ES-I3 (cell line): ENCODE measurements around the gene TENM3.
A peak's percentile ranks its signal among the peaks of the same experiment; 100 is the strongest.

Experiments
- H3K36me3 ChIP-seq: 2 replicates; pipeline ENCODE4 v1.6.1; 2013; ENCODE audit warnings: mild to moderate bottlenecking, low read length, control low read depth, moderate library complexity; ENCODE audit not compliant: insufficient read depth
- H3K4me1 ChIP-seq: 2 replicates; pipeline ENCODE4 v1.6.1; 2013; ENCODE audit warnings: mild to moderate bottlenecking, control low read depth, low read length; ENCODE audit not compliant: insufficient read depth
- H3K9ac ChIP-seq: 2 replicates; pipeline ENCODE4 v1.6.1; 2013; ENCODE audit warnings: low read depth, mild to moderate bottlenecking, low read length, moderate library complexity
- H3K9me3 ChIP-seq: 2 replicates; pipeline ENCODE4 v1.6.1; 2013; ENCODE audit warnings: mild to moderate bottlenecking, low read length, moderate library complexity; ENCODE audit not compliant: control insufficient read depth, insufficient read depth

Gene TENM3

DNA sequence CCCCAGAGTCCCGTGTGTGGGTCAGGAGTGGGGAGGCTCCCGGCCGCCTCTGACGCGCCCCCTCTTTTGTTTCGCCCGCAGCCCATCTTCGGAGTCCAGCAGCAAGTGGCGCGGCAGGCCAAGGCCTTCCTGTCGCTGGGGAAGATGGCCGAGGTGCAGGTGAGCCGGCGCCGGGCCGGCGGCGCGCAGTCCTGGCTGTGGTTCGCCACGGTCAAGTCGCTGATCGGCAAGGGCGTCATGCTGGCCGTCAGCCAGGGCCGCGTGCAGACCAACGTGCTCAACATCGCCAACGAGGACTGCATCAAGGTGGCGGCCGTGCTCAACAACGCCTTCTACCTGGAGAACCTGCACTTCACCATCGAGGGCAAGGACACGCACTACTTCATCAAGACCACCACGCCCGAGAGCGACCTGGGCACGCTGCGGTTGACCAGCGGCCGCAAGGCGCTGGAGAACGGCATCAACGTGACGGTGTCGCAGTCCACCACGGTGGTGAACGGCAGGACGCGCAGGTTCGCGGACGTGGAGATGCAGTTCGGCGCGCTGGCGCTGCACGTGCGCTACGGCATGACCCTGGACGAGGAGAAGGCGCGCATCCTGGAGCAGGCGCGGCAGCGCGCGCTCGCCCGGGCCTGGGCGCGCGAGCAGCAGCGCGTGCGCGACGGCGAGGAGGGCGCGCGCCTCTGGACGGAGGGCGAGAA is 556.5 kb downstream of the TENM3 start:
- H3K9me3 ChIP-seq: no peaks in the 10 kb centered on the region; the same call in 1 of the 2 replicates

DNA sequence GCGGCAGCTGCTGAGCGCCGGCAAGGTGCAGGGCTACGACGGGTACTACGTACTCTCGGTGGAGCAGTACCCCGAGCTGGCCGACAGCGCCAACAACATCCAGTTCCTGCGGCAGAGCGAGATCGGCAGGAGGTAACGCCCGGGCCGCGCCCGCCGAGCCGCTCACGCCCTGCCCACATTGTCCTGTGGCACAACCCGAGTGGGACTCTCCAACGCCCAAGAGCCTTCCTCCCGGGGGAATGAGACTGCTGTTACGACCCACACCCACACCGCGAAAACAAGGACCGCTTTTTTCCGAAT is 557.0 kb downstream of the TENM3 start:
- H3K36me3 ChIP-seq: no peaks in the 10 kb centered on the region; the same call in none of the 2 replicates
- no peaks in the 10 kb centered on the region; the same call in 1 of the 2 replicates for H3K9me3 ChIP-seq
- H3K9ac ChIP-seq: no peak overlapping the region
- H3K4me1 ChIP-seq: no peaks in the 10 kb centered on the region; the same call in 1 of the 2 replicates

More for the DNA sequence above, 556.5 kb downstream of the TENM3 start:
- no peaks in the 10 kb centered on the region; the same call in 1 of the 2 replicates for H3K4me1 ChIP-seq
- H3K9ac ChIP-seq: no peak overlapping the region
- H3K36me3 ChIP-seq: no peaks in the 10 kb centered on the region; the same call in none of the 2 replicates

DNA sequence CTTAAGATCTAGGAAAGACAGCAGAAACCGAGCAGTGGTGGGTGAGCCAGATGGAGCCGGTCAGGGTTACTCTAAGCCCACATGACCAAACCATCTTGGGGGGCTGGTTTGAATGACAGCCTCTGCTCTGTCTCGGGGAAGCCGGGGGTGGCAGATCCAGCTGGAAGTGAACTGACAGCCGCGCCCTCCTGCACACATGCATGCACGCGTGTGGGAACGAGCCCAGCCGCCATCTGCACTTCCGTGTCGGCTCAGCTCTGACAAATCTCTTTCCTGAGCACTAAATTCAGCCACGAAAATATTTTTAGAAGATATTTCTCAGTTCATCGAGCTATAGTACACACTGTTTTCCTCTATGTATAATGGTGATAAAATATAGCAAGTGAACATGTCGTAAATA is 558.4 kb downstream of the TENM3 start:
- H3K9ac ChIP-seq: no peak overlapping the region

DNA sequence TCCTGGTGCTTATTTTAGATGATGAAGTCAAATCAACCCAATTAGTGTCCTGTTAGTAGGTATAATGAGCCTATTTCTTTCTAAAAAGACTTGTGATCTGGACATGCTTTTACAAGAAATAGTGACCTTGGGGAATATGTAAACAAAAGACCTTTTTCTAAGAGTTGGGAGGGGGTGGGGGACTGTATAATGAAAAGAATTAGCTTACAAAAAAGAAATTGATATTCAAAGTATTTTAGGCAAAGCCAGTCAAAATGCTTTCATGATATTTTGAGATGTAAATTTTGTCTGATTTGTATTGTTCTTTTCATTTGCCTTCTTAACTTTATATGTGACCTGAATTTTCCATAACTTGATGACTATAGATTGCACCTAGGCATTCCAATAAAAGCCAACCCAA is 559.4 kb downstream of the TENM3 start:
- H3K9me3 ChIP-seq: no peaks in the 10 kb centered on the region; the same call in 1 of the 2 replicates
- no peak overlapping the region for H3K9ac ChIP-seq
- H3K36me3 ChIP-seq: no peaks in the 10 kb centered on the region; the same call in 1 of the 2 replicates
- H3K4me1 ChIP-seq: no peaks in the 10 kb centered on the region; the same call in 1 of the 2 replicates

More for the DNA sequence above, 558.4 kb downstream of the TENM3 start:
- Histone ChIP-seq H3K9me3 (no peaks in the 10 kb centered on the region; the same call in 1 of the 2 replicates), H3K36me3 (no peaks in the 10 kb centered on the region; the same call in none of the 2 replicates), H3K4me1 (no peaks in the 10 kb centered on the region; the same call in 1 of the 2 replicates)

DNA sequence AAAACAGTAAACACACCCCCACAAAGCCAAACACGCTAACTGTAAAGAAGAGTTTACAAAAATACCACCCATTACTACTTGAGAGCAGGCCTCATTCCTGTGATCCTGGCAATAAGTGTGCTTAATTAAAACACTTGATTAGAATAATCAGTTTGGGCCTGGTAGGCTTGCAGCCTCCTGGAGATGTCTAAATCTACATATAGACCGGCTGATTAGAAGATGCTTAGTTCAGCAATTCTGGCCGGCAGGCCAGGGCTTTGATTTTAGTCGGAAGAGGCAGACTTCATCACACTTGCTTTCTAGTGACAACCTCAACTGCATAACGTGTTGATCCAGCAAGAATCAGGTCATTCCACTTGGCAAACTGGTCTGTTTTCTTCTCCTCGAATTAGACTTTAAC is 560.0 kb downstream of the TENM3 start:
- Histone ChIP-seq H3K9me3 (no peaks in the 10 kb centered on the region; the same call in 1 of the 2 replicates), H3K36me3 (no peaks in the 10 kb centered on the region; the same call in 1 of the 2 replicates), H3K9ac (no peak overlapping the region), H3K4me1 (no peaks in the 10 kb centered on the region; the same call in 1 of the 2 replicates)

DNA sequence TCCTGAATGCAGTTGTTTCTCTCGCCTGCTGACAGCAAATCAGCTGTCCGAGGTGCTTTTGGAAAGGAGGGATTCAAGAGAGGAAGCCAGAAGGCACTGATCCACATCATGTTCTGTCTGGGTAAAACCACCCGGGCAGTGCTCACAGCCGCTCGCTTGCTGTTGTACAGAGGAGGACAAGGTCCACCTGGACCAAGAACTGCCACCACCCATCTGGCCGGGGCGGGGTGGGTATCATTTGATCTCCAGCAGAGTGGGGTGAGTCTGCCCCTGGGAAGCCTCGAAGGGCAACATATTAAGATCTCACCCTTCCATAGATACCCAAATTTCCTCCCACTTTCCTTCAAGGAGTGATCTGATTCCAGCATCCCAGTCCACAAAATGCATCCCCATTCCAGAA is 560.9 kb downstream of the TENM3 start:
- Histone ChIP-seq H3K36me3 (no peaks in the 10 kb centered on the region), H3K9ac (no peak overlapping the region), H3K9me3 (no peaks in the 10 kb centered on the region; the same call in 1 of the 2 replicates), H3K4me1 (no peaks in the 10 kb centered on the region; the same call in 1 of the 2 replicates)

DNA sequence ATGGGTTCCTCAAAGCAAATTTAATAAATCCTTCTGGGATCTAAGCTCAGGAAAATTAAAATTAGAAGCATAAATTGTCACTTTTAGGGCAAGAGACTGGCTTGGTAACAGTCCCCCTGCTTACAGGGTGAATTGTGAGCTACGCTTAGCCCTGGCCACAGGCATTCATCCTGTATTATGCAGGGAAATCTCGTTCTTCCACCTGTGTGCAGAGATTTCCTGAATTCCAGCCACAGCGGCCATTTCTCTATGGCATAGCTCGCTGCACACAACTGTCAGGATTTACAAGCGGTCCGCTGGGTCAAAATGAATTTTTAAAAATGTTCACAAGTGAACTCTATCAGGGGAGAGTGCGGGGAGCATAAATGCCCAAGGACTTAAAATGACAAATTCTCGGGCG is 562.1 kb downstream of the TENM3 start:
- H3K9ac ChIP-seq: no peak overlapping the region
- no peaks in the 10 kb centered on the region; the same call in 1 of the 2 replicates for H3K4me1 ChIP-seq
- no peaks in the 10 kb centered on the region for H3K36me3 ChIP-seq
- H3K9me3 ChIP-seq: peaks cover 3% of the 10 kb centered on the region; the same call in 1 of the 2 replicates

DNA sequence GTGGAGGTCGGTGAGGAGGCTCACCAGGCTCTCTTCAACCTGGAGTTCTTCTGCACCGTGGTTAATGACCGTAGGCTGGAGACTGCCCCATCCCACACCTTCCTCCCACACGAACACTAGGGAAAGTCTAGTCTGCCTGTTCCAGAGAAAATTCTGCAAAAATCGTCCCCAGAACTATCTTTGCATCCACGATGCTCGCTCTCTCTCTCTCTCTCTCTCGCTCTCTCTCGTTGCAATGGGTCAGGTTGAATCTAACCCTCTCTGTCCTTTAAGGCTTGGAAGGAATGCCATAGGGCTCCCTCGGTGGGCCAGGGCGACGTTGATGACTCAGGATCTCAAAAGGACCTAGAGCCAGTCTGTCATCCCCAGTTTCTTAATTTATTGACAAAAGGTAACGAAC is 562.5 kb downstream of the TENM3 start:
- Histone ChIP-seq H3K9me3 (peaks cover 4% of the 10 kb centered on the region; the same call in 1 of the 2 replicates), H3K9ac (no peak overlapping the region; the same call in 1 of the 2 replicates), H3K4me1 (no peaks in the 10 kb centered on the region; the same call in 1 of the 2 replicates), H3K36me3 (no peaks in the 10 kb centered on the region)

DNA sequence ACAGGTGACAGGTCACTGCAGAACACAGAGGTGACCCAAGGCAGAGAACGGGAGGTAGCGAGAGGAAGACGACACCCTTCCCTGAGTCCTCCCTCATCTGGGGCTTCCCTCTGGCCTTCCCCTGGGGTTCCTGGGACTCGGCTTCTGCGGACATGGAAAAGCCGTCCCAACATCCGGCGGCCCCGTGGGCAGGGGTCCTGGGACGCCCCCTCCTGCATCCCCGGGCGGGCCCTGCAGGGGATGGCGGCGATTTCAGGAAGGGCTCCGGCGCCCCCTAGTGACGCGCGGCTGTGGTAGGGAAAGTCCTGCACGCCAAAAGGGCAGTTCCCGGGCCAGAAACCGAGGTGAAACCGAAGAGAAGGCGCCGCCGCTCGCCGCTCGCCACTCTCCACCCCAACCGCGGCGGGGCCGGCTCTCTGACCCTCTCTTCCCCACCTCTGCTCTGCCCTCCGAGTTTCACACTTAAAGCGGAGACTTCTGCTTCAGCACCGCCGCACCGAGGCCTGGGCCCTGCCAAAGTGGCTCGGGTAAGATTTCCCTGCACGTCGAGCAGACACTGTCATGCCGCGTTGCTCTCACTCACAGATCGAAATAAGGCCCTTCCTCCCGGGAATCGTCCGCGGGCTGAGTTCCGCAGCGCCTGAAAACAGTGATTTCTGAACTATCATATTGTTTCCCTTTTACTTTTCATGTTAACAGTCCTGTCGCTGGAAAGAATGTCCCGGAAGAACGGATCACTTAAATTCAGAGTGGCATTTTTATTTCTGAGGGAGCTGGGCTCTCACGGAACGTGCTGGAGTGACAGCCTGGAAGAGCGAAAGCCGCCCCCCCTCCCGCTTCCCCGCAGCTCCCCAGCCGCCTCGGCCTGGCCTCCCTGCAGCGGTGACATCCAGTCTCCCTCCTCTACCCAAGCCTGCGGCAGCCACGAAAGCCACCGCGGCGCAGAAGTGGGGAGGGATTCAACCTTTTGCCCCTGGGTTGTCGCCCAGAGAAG is 563.4 kb downstream of the TENM3 start:
- no peaks in the 10 kb centered on the region for H3K36me3 ChIP-seq
- no peaks in the 10 kb centered on the region; the same call in 1 of the 2 replicates for H3K4me1 ChIP-seq
- peaks cover 4% of the 10 kb centered on the region; the same call in 1 of the 2 replicates for H3K9me3 ChIP-seq
- peak overlapping the region; percentile 74; the same call in 1 of the 2 replicates for H3K9ac ChIP-seq

DNA sequence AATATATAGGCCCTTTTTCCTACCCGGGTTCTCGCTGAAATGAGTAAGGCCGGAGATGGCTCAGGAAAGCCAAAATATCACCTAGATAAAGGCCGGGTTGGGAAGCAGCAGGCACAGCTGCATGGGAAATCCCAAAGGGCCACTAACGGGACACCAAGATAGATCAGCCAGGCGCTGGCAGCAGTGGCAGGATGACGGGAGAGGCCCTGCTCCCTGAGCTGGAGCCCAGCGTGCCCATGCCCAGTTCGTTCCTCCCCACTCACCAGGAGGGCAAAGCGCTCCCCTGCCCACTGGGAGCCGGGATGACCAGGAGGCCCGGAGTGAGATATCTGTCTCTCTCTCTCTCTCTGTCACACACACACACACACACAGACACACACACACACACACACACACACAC is 564.1 kb downstream of the TENM3 start:
- no peaks in the 10 kb centered on the region; the same call in 1 of the 2 replicates for H3K4me1 ChIP-seq
- peaks cover 7% of the 10 kb centered on the region; the same call in 1 of the 2 replicates for H3K9me3 ChIP-seq
- no peaks in the 10 kb centered on the region for H3K36me3 ChIP-seq
- peak overlapping the region; percentile 74; the same call in 1 of the 2 replicates for H3K9ac ChIP-seq

DNA sequence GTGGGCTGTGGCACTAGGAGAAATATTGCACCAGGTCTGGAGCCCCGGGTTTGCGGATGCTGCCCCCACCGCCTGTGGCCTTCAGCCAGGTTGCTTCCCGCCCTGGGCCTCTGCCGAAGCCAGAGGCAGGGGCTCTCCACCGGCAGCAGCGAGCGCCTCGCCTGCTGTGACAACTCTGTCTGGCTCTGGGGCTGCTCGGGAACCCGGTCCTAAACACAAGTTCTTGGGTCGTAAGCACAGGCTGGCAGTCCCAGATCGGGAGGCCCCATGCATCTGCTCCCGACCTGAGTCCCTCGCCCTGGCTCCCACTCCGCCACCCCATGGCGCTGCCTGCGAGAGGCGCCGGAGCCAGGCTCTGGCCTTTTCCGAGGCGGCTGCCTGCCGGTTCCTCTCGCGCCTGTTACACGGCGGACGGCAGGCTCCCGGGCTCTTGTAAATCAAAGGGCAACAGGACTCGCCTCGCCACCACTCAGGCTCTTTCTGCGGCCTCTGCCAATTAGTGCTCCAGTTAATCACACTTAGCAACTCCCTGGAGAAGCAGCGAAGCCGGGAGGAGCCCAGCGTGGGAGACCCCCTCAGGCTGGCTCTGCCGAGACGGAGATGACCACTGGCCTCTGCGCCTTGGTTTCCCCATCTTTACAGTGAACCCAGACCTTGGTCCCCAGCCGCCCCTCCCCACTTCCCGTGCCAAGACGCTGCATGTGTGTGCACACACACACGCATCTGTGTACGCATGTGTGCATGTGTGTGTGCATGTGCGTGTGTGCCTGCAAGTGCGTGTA is 564.8 kb downstream of the TENM3 start:
- no peak overlapping the region for H3K9ac ChIP-seq
- no peaks in the 10 kb centered on the region for H3K36me3 ChIP-seq
- H3K9me3 ChIP-seq: peaks cover 7% of the 10 kb centered on the region; the same call in 1 of the 2 replicates
- H3K4me1 ChIP-seq: no peaks in the 10 kb centered on the region

DNA sequence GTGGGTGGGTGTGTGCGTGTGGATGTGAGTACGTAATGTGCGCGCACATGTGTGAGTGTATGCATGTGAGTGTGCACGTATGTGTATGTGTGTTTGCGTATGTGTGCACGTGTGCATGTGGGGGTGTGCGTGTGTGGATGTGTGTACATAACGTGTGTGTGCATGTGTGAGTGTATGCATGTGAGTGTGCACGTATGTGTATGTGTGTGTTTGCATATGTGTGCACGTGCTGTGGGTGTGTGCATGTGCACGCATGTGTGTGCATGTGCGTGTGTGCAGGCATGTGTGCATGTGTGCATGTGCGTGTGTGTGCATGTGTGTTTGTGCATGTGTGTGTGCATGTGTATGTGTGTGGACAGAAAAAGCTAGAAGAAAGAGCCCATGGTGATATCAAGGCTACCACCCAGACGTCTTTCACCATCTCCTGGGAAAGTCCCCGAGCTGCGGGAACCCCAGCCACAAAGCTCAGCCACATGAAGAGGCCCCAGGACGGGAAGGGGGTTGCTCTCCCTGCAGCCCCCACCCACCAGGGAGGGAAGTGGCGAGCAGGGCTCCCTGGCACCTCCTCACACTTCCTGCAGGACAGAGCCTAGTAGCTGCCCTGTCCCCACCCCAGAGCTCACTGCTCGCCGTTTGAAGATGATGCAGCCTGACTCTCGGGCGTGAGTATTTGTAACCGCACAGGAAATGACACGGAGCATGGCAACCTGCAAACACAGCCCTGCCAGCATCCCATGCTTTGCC is 565.6 kb downstream of the TENM3 start:
- Histone ChIP-seq H3K36me3 (no peaks in the 10 kb centered on the region), H3K9ac (no peak overlapping the region), H3K4me1 (no peaks in the 10 kb centered on the region), H3K9me3 (peaks cover 7% of the 10 kb centered on the region; the same call in 1 of the 2 replicates)
